Nephron (organoid): ENCODE results near the gene ZNF432.
"Not testable (repeated sequence)": the region's sequence is repeated elsewhere in the genome, so short reads cannot be mapped to it uniquely, and the experiment has no call there.

Experiments used
- H3K27ac Mint-ChIP-seq, 3 experiments: 2 replicates each; pipeline ENCODE4 v1.8.0; 2020; ENCODE audit warnings: mixed read lengths in 3 of 3, mild to moderate bottlenecking in 2 of 3, moderate library complexity in 1 of 3
- H3K27me3 Mint-ChIP-seq: 2 replicates; pipeline ENCODE4 v1.8.0; 2021; ENCODE audit warnings: low read depth, mild to moderate bottlenecking, moderate library complexity, mixed read lengths
- H3K36me3 Mint-ChIP-seq: 2 replicates; pipeline ENCODE4 v1.8.0; 2020; ENCODE audit warnings: low read depth, mixed read lengths
- H3K4me1 Mint-ChIP-seq: 2 replicates; pipeline ENCODE4 v1.8.0; 2020; ENCODE audit warnings: mixed read lengths
- H3K4me3 Mint-ChIP-seq, 3 experiments: 2 replicates each; pipeline ENCODE4 v1.8.0; 2020; ENCODE audit warnings: mild to moderate bottlenecking in 3 of 3, mixed read lengths in 3 of 3, moderate library complexity in 2 of 3
- H3K9me3 Mint-ChIP-seq: 2 replicates; pipeline ENCODE4 v1.8.0; 2020; ENCODE audit warnings: mixed read lengths
- CTCF ChIP-seq, 3 experiments: fragments of 200-600 bp; sonication (generic); IDR thresholded peaks; one replicate each; pipeline ENCODE4 v1.5.0; 2021; ENCODE audit warnings: antibody characterized with exemption in 3 of 3; ENCODE audit not compliant: unreplicated experiment in 3 of 3

Gene ZNF432

GRCh38 chr19:52070496-52070895 lies 21.9 kb upstream of the ZNF432 start:
- TF ChIP-seq CTCF (IDR thresholded peaks at IDR 0.05; ENCODE audit: unreplicated experiment in 3 of 3): no peak
- H3K27ac Mint-ChIP-seq: no peak overlapping the region
- H3K4me3 Mint-ChIP-seq: no peak overlapping the region
- H3K36me3 Mint-ChIP-seq: peaks cover 100% of the 10 kb centered on the region
- H3K27me3 Mint-ChIP-seq: no peaks in the 10 kb centered on the region
- no peaks in the 10 kb centered on the region for H3K4me1 Mint-ChIP-seq
- H3K9me3 Mint-ChIP-seq: peaks cover 92% of the 10 kb centered on the region

- Mint-ChIP-seq H3K9me3 (peaks cover 92% of the 10 kb centered on the region), H3K27ac (no peak overlapping the region), H3K36me3 (peaks cover 100% of the 10 kb centered on the region), H3K4me3 (no peak overlapping the region), H3K4me1 (no peaks in the 10 kb centered on the region), H3K27me3 (no peaks in the 10 kb centered on the region)
- no peak for TF ChIP-seq CTCF (IDR thresholded peaks at IDR 0.05; ENCODE audit: unreplicated experiment in 3 of 3)
Measured at GRCh38 chr19:52069653-52070052, 21.0 kb upstream of the ZNF432 start.

DNA sequence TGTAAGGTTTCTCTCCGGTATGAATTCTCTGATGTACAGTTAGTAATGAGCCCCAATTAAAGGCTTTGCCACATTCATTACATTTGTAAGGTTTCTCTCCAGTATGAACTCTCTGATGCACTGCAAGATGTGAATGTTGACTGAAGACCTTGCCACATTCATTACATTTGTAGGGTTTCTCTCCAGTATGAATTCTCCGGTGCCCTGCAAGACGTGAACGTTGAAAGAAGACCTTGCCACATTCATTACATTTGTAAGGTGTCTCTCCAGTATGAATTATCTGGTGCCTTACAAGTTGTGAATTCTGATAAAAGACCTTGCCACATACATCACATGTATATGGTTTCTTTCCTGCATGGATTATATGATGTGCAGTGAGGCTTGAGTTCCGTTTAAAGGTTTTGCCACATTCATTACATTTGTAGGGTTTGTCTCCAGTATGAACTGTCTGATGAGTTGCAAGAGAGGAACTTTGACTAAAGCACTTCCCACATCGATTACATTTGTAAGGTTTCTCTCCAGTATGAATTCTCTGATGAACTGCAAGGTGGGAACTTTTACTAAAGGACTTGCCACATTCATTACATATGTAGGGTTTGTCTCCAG lies 17.7 kb upstream of the ZNF432 start:
- H3K4me3 Mint-ChIP-seq: no peak overlapping the region
- H3K36me3 Mint-ChIP-seq: peaks cover 99% of the 10 kb centered on the region
- no peaks in the 10 kb centered on the region for H3K27me3 Mint-ChIP-seq
- peaks cover 86% of the 10 kb centered on the region for H3K9me3 Mint-ChIP-seq
- H3K27ac Mint-ChIP-seq: no peak overlapping the region
- TF ChIP-seq CTCF (IDR thresholded peaks at IDR 0.05; ENCODE audit: unreplicated experiment in 3 of 3): no peak
- H3K4me1 Mint-ChIP-seq: no peaks in the 10 kb centered on the region

- TF ChIP-seq CTCF (IDR thresholded peaks at IDR 0.05; ENCODE audit: unreplicated experiment in 3 of 3): no peak
- Mint-ChIP-seq H3K4me1 (no peaks in the 10 kb centered on the region), H3K9me3 (peaks cover 86% of the 10 kb centered on the region), H3K27me3 (no peaks in the 10 kb centered on the region), H3K4me3 (no peak overlapping the region), H3K36me3 (peaks cover 99% of the 10 kb centered on the region), H3K27ac (no peak overlapping the region)
Measured at GRCh38 chr19:52065399-52065798, 16.8 kb upstream of the ZNF432 start.

- not testable (repeated sequence) for H3K27ac Mint-ChIP-seq, H3K27me3 Mint-ChIP-seq, H3K4me1 Mint-ChIP-seq, H3K4me3 Mint-ChIP-seq
- Mint-ChIP-seq H3K36me3 (peaks cover 89% of the 10 kb centered on the region), H3K9me3 (peaks cover 85% of the 10 kb centered on the region)
Measured at GRCh38 chr19:52056480-52056879, 7.8 kb upstream of the ZNF432 start.

DNA sequence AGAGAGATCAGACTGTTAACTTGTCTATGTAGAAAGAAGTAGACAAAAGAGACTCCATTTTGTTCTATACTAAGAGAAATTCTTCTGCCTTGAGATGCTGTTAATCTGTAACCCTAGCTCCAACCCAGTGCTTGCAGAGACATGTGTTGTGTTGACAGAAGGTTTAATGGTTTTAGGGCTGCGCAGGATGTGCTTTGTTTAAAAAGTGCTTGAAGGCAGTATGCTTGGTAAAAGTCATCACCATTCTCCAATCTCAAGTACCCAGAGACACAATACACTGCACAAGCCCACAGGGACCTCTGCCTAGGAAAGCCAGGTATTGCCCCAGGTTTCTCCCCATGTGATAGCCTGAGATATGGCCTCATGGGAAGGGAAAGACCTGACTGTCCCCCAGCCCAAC lies 3.1 kb upstream of the ZNF432 start:
- H3K27ac Mint-ChIP-seq, H3K27me3 Mint-ChIP-seq, H3K4me3 Mint-ChIP-seq, H3K4me1 Mint-ChIP-seq: not testable (repeated sequence)
- peaks cover 90% of the 10 kb centered on the region for H3K36me3 Mint-ChIP-seq
- peaks cover 69% of the 10 kb centered on the region for H3K9me3 Mint-ChIP-seq

- Mint-ChIP-seq H3K36me3 (peaks cover 98% of the 10 kb centered on the region), H3K4me1 (no peaks in the 10 kb centered on the region), H3K9me3 (peaks cover 79% of the 10 kb centered on the region), H3K27ac (no peak overlapping the region), H3K27me3 (no peaks in the 10 kb centered on the region), H3K4me3 (no peak overlapping the region)
- TF ChIP-seq CTCF (IDR thresholded peaks at IDR 0.05; ENCODE audit: unreplicated experiment in 3 of 3): no peak
Measured at GRCh38 chr19:52039169-52039568, 9.5 kb downstream of the ZNF432 start.
